Body of pancreas (tissue), 4 donors: ENCODE data around the gene PRR20G. TPM values are rescaled to one million over a fixed set of nuclear protein-coding genes. Genes with fewer than 3 reads are reported as not detected.

ENCODE experiments used
- ATAC-seq: fragments of 150-250 bp; one replicate; pipeline ENCODE4 v1.9.1; 2016
- DNase-seq, 4 donors: peaks; one replicate each; pipeline ENCODE4 v3.0.0-alpha.2; 2019
- H3K27ac ChIP-seq, 4 donors: fragments of 200-600 bp; sonication (generic); 1 replicate in 3 of 4; 2 replicates in 1 of 4; pipeline versions ENCODE4 v1.5.1 to v1.6.1; 2016 to 2019; ENCODE audit warnings: mild to moderate bottlenecking in 1 of 4, mixed read lengths in 1 of 4, moderate library complexity in 1 of 4
- H3K27me3 ChIP-seq, 2 donors: fragments of 200-600 bp; sonication (generic); one replicate each; pipeline ENCODE4 v1.6.0; 2016; ENCODE audit warnings: mild to moderate bottlenecking in 1 of 2
- H3K36me3 ChIP-seq, 2 donors: fragments of 200-600 bp; sonication (generic); replicated peaks in 1 of 2; 2 replicates each; pipeline ENCODE4 v1.5.1; 2016; ENCODE audit warnings: low read depth in 2 of 2; ENCODE audit not compliant: insufficient read depth in 1 of 2
- H3K4me1 ChIP-seq: fragments of 200-600 bp; sonication (generic); one replicate; pipeline ENCODE4 v1.6.0; 2016
- H3K4me3 ChIP-seq, 2 donors: fragments of 200-600 bp; sonication (generic); 1 replicate in 1 of 2; 2 replicates in 1 of 2; pipeline ENCODE4 v1.5.1; 2016 to 2019
- H3K9me3 ChIP-seq, 3 donors: fragments of 200-600 bp; sonication (generic); 1 replicate in 2 of 3; 2 replicates in 1 of 3; pipeline ENCODE4 v1.5.1; 2016
- POLR2A ChIP-seq, 3 donors: fragments of 450-650 bp; IDR thresholded peaks; one replicate each; pipeline ENCODE4 v1.6.1; 2016; ENCODE audit warnings: antibody characterized with exemption in 3 of 3, mild to moderate bottlenecking in 2 of 3
- WGBS, 2 donors: methylation state at CpG; one replicate each; pipeline ENCODE4 v1.1.5; 2017; 5-methylcytosine and 5-hydroxymethylcytosine counted together
- intact Hi-C: fragments of 100-400 bp; cut with DNase I; formaldehyde crosslinking; loops from one replicate; pipeline ENCODE4 v1.15.1; 2023
- total RNA-seq, 2 donors: library from RNA; depleted of rRNA; stranded (reverse); fragments of >200 nt; gene quantifications; one replicate each; pipeline ENCODE4 v1.1.0, GENCODE V29; 2016
- TF ChIP-seq, protein P1 (sequence below), 7 experiments: fragments of 450-650 bp in 4 of 7; fragments of 200-600 bp in 3 of 7; sonication (generic) in 3 of 7; IDR thresholded peaks; one replicate each; pipeline ENCODE4 v1.5.1; 2016 to 2019; ENCODE audit warnings: antibody characterized with exemption in 7 of 7

PRR20G gene
- total RNA-seq, 2 donors from 2014 or later: not detected

DNA sequence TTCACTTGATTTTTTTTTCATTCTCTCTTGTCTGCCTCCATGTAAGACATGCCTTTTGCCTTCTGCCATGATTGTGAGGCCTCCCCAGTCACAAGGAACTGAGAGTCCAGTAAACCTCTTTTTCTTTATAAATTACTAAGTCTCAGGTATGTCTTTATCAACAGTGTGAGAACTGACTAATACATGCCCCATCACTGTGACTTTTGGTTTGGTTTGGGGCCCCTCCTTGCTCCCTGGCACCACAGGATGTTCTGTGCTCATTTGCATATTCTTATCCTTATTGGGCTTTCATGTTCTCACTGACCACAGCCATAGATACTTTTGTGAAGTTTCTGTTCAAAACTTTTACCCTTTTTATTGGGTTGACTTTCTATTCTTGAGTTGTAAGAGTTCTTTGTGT, 3.8 kb upstream of the PRR20G start:
- Histone ChIP-seq H3K9me3 (no peaks in the 10 kb centered on the region), H3K4me1 (no peaks in the 10 kb centered on the region), H3K27me3 (no peaks in the 10 kb centered on the region), H3K27ac (no peak overlapping the region), H3K4me3 (no peak overlapping the region), H3K36me3 (no peaks in the 10 kb centered on the region)
- DNase-seq (no peak), ATAC-seq (no peak)
- intact Hi-C loops: no loop called here
- TF ChIP-seq, protein P1, sequence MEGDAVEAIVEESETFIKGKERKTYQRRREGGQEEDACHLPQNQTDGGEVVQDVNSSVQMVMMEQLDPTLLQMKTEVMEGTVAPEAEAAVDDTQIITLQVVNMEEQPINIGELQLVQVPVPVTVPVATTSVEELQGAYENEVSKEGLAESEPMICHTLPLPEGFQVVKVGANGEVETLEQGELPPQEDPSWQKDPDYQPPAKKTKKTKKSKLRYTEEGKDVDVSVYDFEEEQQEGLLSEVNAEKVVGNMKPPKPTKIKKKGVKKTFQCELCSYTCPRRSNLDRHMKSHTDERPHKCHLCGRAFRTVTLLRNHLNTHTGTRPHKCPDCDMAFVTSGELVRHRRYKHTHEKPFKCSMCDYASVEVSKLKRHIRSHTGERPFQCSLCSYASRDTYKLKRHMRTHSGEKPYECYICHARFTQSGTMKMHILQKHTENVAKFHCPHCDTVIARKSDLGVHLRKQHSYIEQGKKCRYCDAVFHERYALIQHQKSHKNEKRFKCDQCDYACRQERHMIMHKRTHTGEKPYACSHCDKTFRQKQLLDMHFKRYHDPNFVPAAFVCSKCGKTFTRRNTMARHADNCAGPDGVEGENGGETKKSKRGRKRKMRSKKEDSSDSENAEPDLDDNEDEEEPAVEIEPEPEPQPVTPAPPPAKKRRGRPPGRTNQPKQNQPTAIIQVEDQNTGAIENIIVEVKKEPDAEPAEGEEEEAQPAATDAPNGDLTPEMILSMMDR (IDR thresholded peaks at IDR 0.05): no peak
- no peak for TF ChIP-seq POLR2A (IDR thresholded peaks at IDR 0.05)

DNA sequence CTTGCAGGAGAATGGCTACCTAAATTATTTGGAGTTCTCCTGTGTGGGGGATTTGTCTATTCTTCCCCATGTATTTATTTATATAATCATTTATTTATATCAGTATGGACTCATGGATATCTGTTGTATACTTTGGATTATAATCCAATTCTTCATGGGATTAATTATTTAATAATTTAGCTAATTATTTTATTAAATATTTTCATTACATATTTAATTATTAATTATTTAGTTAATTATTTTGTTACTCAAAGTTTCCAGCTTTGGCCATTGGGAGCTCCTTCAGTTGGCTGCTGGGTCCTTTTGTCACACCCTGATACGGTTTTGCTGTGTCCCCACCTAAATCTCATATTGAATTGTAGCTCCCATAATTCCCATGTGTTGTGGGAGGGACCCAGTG, 3.3 kb upstream of the PRR20G start:
- ATAC-seq (no peak), DNase-seq (no peak)
- Histone ChIP-seq H3K4me1 (no peaks in the 10 kb centered on the region), H3K4me3 (no peak overlapping the region), H3K36me3 (no peaks in the 10 kb centered on the region), H3K27ac (no peak overlapping the region), H3K9me3 (no peaks in the 10 kb centered on the region), H3K27me3 (no peaks in the 10 kb centered on the region)
- 69 to 84% methylated on average over 1 of the region's 1 CpG for WGBS, 2 donors
- TF ChIP-seq, protein P1 (IDR thresholded peaks at IDR 0.05): no peak
- TF ChIP-seq POLR2A (IDR thresholded peaks at IDR 0.05): no peak
- intact Hi-C loops: no loop called here

DNA sequence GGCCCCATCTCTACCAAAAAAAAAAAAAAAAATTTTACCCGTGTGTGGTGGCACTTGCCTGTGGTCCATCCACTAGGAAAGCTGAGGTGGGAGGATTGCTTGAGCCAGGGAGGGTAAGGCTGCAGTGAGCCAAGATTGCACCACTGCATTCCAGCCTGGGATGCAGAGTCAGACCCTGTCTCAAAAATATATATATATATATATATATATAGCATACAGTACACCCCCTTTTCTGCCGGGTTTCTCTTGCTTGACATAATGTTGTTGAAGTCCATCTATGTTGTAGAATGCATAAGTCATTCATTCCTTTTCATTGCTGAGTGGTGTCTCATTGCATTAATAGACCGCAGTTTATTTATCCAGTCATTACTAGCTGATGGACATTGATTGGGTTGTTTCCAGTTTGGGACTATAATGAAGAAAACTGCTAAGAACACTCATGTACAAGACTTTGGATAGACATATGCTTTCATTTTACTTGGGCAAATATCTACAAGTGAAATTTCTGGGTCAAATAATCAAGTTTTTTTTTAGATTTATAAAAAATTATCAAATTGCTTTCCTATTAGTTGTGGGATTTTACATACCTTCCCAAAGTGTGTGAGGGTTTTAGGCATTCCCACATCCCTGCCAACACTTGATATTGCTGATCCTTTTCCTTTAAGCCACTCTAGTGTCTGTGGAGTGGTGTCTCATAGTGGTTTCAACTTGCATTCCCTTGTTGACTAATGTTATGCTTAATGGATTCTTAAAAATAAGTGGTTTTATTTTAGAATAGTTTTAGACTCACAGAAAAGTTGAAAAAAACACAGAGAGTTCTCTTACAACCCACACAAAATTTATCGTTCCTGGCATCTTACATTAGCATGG, 2.1 kb upstream of the PRR20G start:
- ATAC-seq: no peak
- DNase-seq: no peak
- Histone ChIP-seq H3K4me1 (no peaks in the 10 kb centered on the region), H3K4me3 (no peak overlapping the region), H3K36me3 (no peaks in the 10 kb centered on the region), H3K27me3 (no peaks in the 10 kb centered on the region), H3K27ac (no peak overlapping the region), H3K9me3 (no peaks in the 10 kb centered on the region)
- TF ChIP-seq, protein P1 (IDR thresholded peaks at IDR 0.05): no peak
- TF ChIP-seq POLR2A (IDR thresholded peaks at IDR 0.05): no peak
- 65 to 87% methylated on average over 4 of the region's 4 CpGs for WGBS, 2 donors
- intact Hi-C loops: no loop called here

DNA sequence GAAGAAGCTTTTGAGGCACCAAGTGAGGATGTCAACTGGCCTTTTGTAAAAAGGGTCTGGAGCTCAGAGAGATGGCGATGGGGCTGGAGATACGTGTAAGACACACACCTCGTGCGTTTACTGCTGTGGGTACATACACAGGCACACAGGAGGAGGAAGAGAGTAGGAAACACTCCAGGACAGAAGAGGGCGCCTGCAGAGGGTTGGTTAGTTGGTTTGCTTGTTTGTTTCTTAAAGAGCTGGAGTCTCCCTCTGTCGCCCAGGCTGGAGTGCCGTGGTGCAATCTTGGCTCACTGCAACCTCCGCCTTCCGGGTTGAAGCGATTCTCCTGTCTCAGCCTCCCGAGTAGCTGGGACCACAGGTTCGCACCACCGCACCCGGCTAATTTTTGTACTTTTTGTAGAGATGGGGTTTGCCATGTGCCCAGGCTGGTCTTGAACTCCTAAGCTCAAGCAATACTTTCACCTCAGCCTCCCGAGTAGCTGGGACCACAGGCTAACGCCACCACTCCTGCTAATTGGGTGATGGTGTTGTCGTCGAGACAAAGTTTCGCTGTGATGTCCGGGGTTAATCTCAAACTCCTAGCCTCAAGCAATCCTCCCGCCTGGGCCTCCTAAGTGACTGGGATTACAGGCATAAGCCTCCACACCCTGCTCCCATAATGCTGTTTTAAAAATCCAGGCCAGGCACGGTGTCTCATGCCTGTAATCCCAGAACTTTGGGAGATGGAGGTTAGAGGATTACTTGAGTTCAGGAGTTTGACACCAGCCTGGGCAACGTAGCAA, 1.3 kb upstream of the PRR20G start:
- DNase-seq (no peak), ATAC-seq (no peak)
- TF ChIP-seq POLR2A (IDR thresholded peaks at IDR 0.05): no peak
- TF ChIP-seq, protein P1 (IDR thresholded peaks at IDR 0.05): no peak
- Histone ChIP-seq H3K27me3 (no peaks in the 10 kb centered on the region), H3K9me3 (no peaks in the 10 kb centered on the region), H3K4me3 (no peak overlapping the region), H3K4me1 (no peaks in the 10 kb centered on the region), H3K36me3 (no peaks in the 10 kb centered on the region), H3K27ac (no peak overlapping the region)
- 87 to 92% methylated on average over 22 to 23 of the region's 23 CpGs for WGBS, 2 donors
- intact Hi-C loops: no loop called here
